NCI-H1930 (cell line): ENCODE measurements around the gene DLEU7.

Source experiments
- DNase-seq, 2 experiments: peaks; one replicate each; lab custom pipeline; 2025; lab: John Stamatoyannopoulos, UW

Gene DLEU7

GRCh38 chr13:50842990-50843256, 569 bp downstream of the DLEU7 start:
- no peak for DNase-seq

- DNase-seq: no peak
Measured at GRCh38 chr13:50842251-50842989, 1.1 kb downstream of the DLEU7 start.

GRCh38 chr13:50841786-50842185, 1.7 kb downstream of the DLEU7 start:
- no peak for DNase-seq

- no peak for DNase-seq
Measured at GRCh38 chr13:50840284-50840683, 3.2 kb downstream of the DLEU7 start.

GRCh38 chr13:50839828-50840227, 3.7 kb downstream of the DLEU7 start:
- DNase-seq: no peak

- no peak for DNase-seq
Measured at GRCh38 chr13:50838701-50839100, 4.8 kb downstream of the DLEU7 start.

- DNase-seq: no peak
Measured at GRCh38 chr13:50838031-50838430, 5.5 kb downstream of the DLEU7 start.

GRCh38 chr13:50831512-50831911, 12.0 kb downstream of the DLEU7 start:
- no peak for DNase-seq

GRCh38 chr13:50829896-50830295, 13.6 kb downstream of the DLEU7 start:
- no peak for DNase-seq

GRCh38 chr13:50829226-50829625, 14.3 kb downstream of the DLEU7 start:
- DNase-seq: no peak

- DNase-seq: no peak
Measured at GRCh38 chr13:50826035-50826434, 17.5 kb downstream of the DLEU7 start.

- DNase-seq: no peak
Measured at GRCh38 chr13:50812242-50812641, 31.2 kb downstream of the DLEU7 start.

GRCh38 chr13:50810998-50811397, 32.5 kb downstream of the DLEU7 start:
- no peak for DNase-seq

- DNase-seq: no peak
Measured at GRCh38 chr13:50810468-50810867, 33.0 kb downstream of the DLEU7 start.

- peak in 1 of 2 experiments; percentile 75 for DNase-seq
Measured at GRCh38 chr13:50809133-50810090, 34.1 kb downstream of the DLEU7 start.

- no peak for DNase-seq
Measured at GRCh38 chr13:50805805-50806204, 37.7 kb downstream of the DLEU7 start.

- peak; percentile 62 to 66 for DNase-seq
Measured at GRCh38 chr13:50801087-50801931, 42.2 kb downstream of the DLEU7 start.

- DNase-seq: no peak
Measured at GRCh38 chr13:50800091-50800739, 43.3 kb downstream of the DLEU7 start.

- no peak for DNase-seq
Measured at GRCh38 chr13:50798923-50799322, 44.6 kb downstream of the DLEU7 start.

- DNase-seq: no peak
Measured at GRCh38 chr13:50797091-50797490, 46.4 kb downstream of the DLEU7 start.

GRCh38 chr13:50796463-50796862, 47.0 kb downstream of the DLEU7 start:
- DNase-seq: no peak

- no peak for DNase-seq
Measured at GRCh38 chr13:50794226-50794625, 49.3 kb downstream of the DLEU7 start.
